Measurements from ENCODE around the gene FBXW12.
"Not testable (repeated sequence)": the region's sequence is repeated elsewhere in the genome, so short reads cannot be mapped to it uniquely, and the experiment has no call there.

FBXW12 gene

GRCh38 chr3:48371651-48372376, at the start of gene FBXW12:
Gene FBXW12 (plus strand): TSS chr3:48372219. CDS start chr3:48372768, 549 bp downstream.
- Histone ChIP-seq H3K4me1 (ENCODE audit: control insufficient read depth, insufficient read depth, low read length) (peaks cover 2% of the 10 kb centered on the region; the same call in 1 of the 2 replicates), H3K36me3 (ENCODE audit: control insufficient read depth, insufficient read depth, low read length) (no peaks in the 10 kb centered on the region), H3K9me3 (ENCODE audit: control insufficient read depth, insufficient read depth, low read length) (no peaks in the 10 kb centered on the region), H3K4me3 (ENCODE audit: low read length) (no peak within 1 kb of the TSS), H3K27ac (ENCODE audit: low read length) (no peak within 1 kb of the TSS), H3K27me3 (ENCODE audit: control insufficient read depth, insufficient read depth, low read length) (no peaks in the 10 kb centered on the region)
- WGBS (ENCODE audit: insufficient coverage, insufficient read length): no CpG with 5 or more reads among the region's 11 CpGs
- no peak for DNase-seq (ENCODE audit: low read depth, low spot score)

- not testable (repeated sequence) for DNase-seq (ENCODE audit: low read depth, low spot score); H3K4me3 ChIP-seq (ENCODE audit: low read length); H3K27ac ChIP-seq (ENCODE audit: low read length); H3K9me3 ChIP-seq (ENCODE audit: control insufficient read depth, insufficient read depth, low read length); H3K27me3 ChIP-seq (ENCODE audit: control insufficient read depth, insufficient read depth, low read length); H3K4me1 ChIP-seq (ENCODE audit: control insufficient read depth, insufficient read depth, low read length); H3K36me3 ChIP-seq (ENCODE audit: control insufficient read depth, insufficient read depth, low read length)
- WGBS (ENCODE audit: insufficient coverage, insufficient read length): no CpG with 5 or more reads among the region's 10 CpGs
These were observed 40.1 kb upstream of the FBXW12 start for GRCh38 chr3:48331706-48332435.

GRCh38 chr3:48333346-48334245, 38.4 kb upstream of the FBXW12 start, which contains the start of gene SPINK8:
Gene SPINK8 (minus strand): TSS chr3:48333661. CDS start chr3:48328341, 5,320 bp downstream.
- DNase-seq (ENCODE audit: low read depth, low spot score); H3K27me3 ChIP-seq (ENCODE audit: control insufficient read depth, insufficient read depth, low read length); H3K36me3 ChIP-seq (ENCODE audit: control insufficient read depth, insufficient read depth, low read length); H3K27ac ChIP-seq (ENCODE audit: low read length); H3K4me3 ChIP-seq (ENCODE audit: low read length); H3K9me3 ChIP-seq (ENCODE audit: control insufficient read depth, insufficient read depth, low read length); H3K4me1 ChIP-seq (ENCODE audit: control insufficient read depth, insufficient read depth, low read length): not testable (repeated sequence)
- no CpG with 5 or more reads among the region's 15 CpGs for WGBS (ENCODE audit: insufficient coverage, insufficient read length)

GRCh38 chr3:48334605-48335004, 37.4 kb upstream of the FBXW12 start:
- no peaks in the 10 kb centered on the region for H3K9me3 ChIP-seq (ENCODE audit: control insufficient read depth, insufficient read depth, low read length)
- no peak overlapping the region for H3K4me3 ChIP-seq (ENCODE audit: low read length)
- H3K27me3 ChIP-seq (ENCODE audit: control insufficient read depth, insufficient read depth, low read length): no peaks in the 10 kb centered on the region
- H3K36me3 ChIP-seq (ENCODE audit: control insufficient read depth, insufficient read depth, low read length): no peaks in the 10 kb centered on the region
- H3K27ac ChIP-seq (ENCODE audit: low read length): no peak overlapping the region
- H3K4me1 ChIP-seq (ENCODE audit: control insufficient read depth, insufficient read depth, low read length): no peaks in the 10 kb centered on the region
- no CpG with 5 or more reads among the region's 3 CpGs for WGBS (ENCODE audit: insufficient coverage, insufficient read length)
- no peak for DNase-seq (ENCODE audit: low read depth, low spot score)

GRCh38 chr3:48335286-48335685, 36.7 kb upstream of the FBXW12 start:
- DNase-seq (ENCODE audit: low read depth, low spot score); H3K4me3 ChIP-seq (ENCODE audit: low read length); H3K27me3 ChIP-seq (ENCODE audit: control insufficient read depth, insufficient read depth, low read length); H3K27ac ChIP-seq (ENCODE audit: low read length); H3K4me1 ChIP-seq (ENCODE audit: control insufficient read depth, insufficient read depth, low read length); H3K9me3 ChIP-seq (ENCODE audit: control insufficient read depth, insufficient read depth, low read length); H3K36me3 ChIP-seq (ENCODE audit: control insufficient read depth, insufficient read depth, low read length): not testable (repeated sequence)
- WGBS (ENCODE audit: insufficient coverage, insufficient read length): no CpG with 5 or more reads among the region's 9 CpGs

- not testable (repeated sequence) for H3K27ac ChIP-seq (ENCODE audit: low read length); DNase-seq (ENCODE audit: low read depth, low spot score); H3K27me3 ChIP-seq (ENCODE audit: control insufficient read depth, insufficient read depth, low read length); H3K4me1 ChIP-seq (ENCODE audit: control insufficient read depth, insufficient read depth, low read length); H3K36me3 ChIP-seq (ENCODE audit: control insufficient read depth, insufficient read depth, low read length); H3K9me3 ChIP-seq (ENCODE audit: control insufficient read depth, insufficient read depth, low read length); H3K4me3 ChIP-seq (ENCODE audit: low read length)
- WGBS (ENCODE audit: insufficient coverage, insufficient read length): no CpG with 5 or more reads among the region's 5 CpGs
These were observed 34.5 kb upstream of the FBXW12 start for GRCh38 chr3:48337536-48337935.

GRCh38 chr3:48338635-48339034, 33.4 kb upstream of the FBXW12 start:
- no peak overlapping the region for H3K4me3 ChIP-seq (ENCODE audit: low read length)
- no peaks in the 10 kb centered on the region for H3K27me3 ChIP-seq (ENCODE audit: control insufficient read depth, insufficient read depth, low read length)
- H3K9me3 ChIP-seq (ENCODE audit: control insufficient read depth, insufficient read depth, low read length): no peaks in the 10 kb centered on the region
- DNase-seq (ENCODE audit: low read depth, low spot score): no peak
- no peaks in the 10 kb centered on the region for H3K4me1 ChIP-seq (ENCODE audit: control insufficient read depth, insufficient read depth, low read length)
- H3K36me3 ChIP-seq (ENCODE audit: control insufficient read depth, insufficient read depth, low read length): no peaks in the 10 kb centered on the region
- H3K27ac ChIP-seq (ENCODE audit: low read length): no peak overlapping the region
- no CpG with 5 or more reads among the region's 4 CpGs for WGBS (ENCODE audit: insufficient coverage, insufficient read length)

GRCh38 chr3:48343432-48343831, 28.6 kb upstream of the FBXW12 start:
- Histone ChIP-seq H3K27ac (ENCODE audit: low read length) (no peak overlapping the region), H3K27me3 (ENCODE audit: control insufficient read depth, insufficient read depth, low read length) (no peaks in the 10 kb centered on the region), H3K4me1 (ENCODE audit: control insufficient read depth, insufficient read depth, low read length) (no peaks in the 10 kb centered on the region), H3K36me3 (ENCODE audit: control insufficient read depth, insufficient read depth, low read length) (no peaks in the 10 kb centered on the region), H3K9me3 (ENCODE audit: control insufficient read depth, insufficient read depth, low read length) (no peaks in the 10 kb centered on the region), H3K4me3 (ENCODE audit: low read length) (no peak overlapping the region)
- no peak for DNase-seq (ENCODE audit: low read depth, low spot score)
- no CpG with 5 or more reads among the region's 8 CpGs for WGBS (ENCODE audit: insufficient coverage, insufficient read length)

- Histone ChIP-seq H3K4me3 (ENCODE audit: low read length) (no peak overlapping the region), H3K27ac (ENCODE audit: low read length) (no peak overlapping the region), H3K4me1 (ENCODE audit: control insufficient read depth, insufficient read depth, low read length) (no peaks in the 10 kb centered on the region)
These were observed 27.0 kb upstream of the FBXW12 start for GRCh38 chr3:48344867-48345507.

More at GRCh38 chr3:48344867-48345507, 27.0 kb upstream of the FBXW12 start:
- Histone ChIP-seq H3K36me3 (ENCODE audit: control insufficient read depth, insufficient read depth, low read length) (no peaks in the 10 kb centered on the region), H3K9me3 (ENCODE audit: control insufficient read depth, insufficient read depth, low read length) (no peaks in the 10 kb centered on the region), H3K27me3 (ENCODE audit: control insufficient read depth, insufficient read depth, low read length) (no peaks in the 10 kb centered on the region)
- no peak for DNase-seq (ENCODE audit: low read depth, low spot score)
- WGBS (ENCODE audit: insufficient coverage, insufficient read length): no CpG with 5 or more reads among the region's 1 CpG
